Measurements from ENCODE around the gene ITGB8. TPM values are rescaled to one million over a fixed set of nuclear protein-coding genes. Genes with fewer than 3 reads are reported as not detected.

Gene ITGB8
- total RNA-seq, 1 experiment from 2014 or later: 183 TPM

DNA sequence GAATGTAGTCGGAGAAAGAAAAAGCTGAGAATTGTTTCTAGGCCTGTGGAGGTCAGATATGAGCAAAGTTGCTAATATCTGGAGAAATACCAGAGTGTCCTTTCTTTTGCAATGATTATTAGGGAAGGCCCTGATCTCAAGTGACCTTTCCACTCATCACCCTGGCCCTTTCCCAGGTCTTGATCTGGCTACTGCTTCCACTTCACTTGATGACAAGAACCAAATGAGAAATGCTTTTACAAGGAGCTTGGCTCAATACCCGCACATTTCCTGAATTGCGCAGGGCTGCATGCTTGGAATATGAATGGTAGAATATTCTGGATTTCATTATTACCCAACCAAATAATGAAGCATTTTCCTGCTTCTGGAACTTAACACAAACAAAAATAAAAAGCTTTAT is 104.6 kb downstream of the ITGB8 start:
- Mint-ChIP-seq H3K4me1 (ENCODE audit: low read depth, unreplicated experiment) (peaks cover 34% of the 10 kb centered on the region), H3K27me3 (ENCODE audit: unreplicated experiment) (no peaks in the 10 kb centered on the region), H3K36me3 (ENCODE audit: insufficient read depth, unreplicated experiment) (peaks cover 6% of the 10 kb centered on the region), H3K9me3 (ENCODE audit: low read depth, unreplicated experiment) (no peaks in the 10 kb centered on the region), H3K27ac (ENCODE audit: unreplicated experiment) (no peak overlapping the region), H3K4me3 (ENCODE audit: low read depth, unreplicated experiment) (no peak overlapping the region)
- CTCF ChIA-PET: interaction anchor here (0.7 kb wide), 1 partner anchor 1471 kb away, joined by 3 read pairs; no protein-coding TSS in a partner anchor
- BruUV-seq (replicated peaks): no TSS peak
- TF ChIP-seq, protein P1, sequence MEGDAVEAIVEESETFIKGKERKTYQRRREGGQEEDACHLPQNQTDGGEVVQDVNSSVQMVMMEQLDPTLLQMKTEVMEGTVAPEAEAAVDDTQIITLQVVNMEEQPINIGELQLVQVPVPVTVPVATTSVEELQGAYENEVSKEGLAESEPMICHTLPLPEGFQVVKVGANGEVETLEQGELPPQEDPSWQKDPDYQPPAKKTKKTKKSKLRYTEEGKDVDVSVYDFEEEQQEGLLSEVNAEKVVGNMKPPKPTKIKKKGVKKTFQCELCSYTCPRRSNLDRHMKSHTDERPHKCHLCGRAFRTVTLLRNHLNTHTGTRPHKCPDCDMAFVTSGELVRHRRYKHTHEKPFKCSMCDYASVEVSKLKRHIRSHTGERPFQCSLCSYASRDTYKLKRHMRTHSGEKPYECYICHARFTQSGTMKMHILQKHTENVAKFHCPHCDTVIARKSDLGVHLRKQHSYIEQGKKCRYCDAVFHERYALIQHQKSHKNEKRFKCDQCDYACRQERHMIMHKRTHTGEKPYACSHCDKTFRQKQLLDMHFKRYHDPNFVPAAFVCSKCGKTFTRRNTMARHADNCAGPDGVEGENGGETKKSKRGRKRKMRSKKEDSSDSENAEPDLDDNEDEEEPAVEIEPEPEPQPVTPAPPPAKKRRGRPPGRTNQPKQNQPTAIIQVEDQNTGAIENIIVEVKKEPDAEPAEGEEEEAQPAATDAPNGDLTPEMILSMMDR (IDR thresholded peaks at IDR 0.05; ENCODE audit: unreplicated experiment): no peak
- DNase-seq: no peak
- intact Hi-C loops (cut with micrococcal nuclease; ENCODE audit: unreplicated experiment): loop anchor here (10.0 kb wide), 1 partner anchor 129 kb away; no protein-coding TSS in a partner anchor

DNA sequence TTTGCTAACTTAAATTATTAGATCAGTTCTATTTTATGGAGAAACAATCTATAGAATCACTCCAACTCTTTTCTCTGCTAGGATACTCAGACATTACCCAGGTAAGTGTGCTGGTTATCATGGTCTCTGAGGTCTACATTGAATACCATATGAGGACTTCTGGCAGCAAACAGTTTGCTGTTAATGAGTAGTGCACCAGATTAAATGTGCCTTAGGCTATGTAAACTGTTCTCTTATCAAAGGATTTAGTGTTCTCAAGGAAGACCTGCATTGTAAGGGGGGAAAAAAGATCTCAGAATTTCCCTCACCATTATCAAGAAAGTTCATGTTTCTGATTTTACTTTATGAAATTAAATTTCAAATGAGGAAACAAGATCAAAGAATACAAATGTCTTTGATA is 107.5 kb downstream of the ITGB8 start:
- CTCF ChIA-PET: interaction anchor here (0.6 to 1.3 kb wide), 3 partner anchors 14 to 1658 kb away, joined by 3 to 8 read pairs (median 4); no protein-coding TSS in a partner anchor
- intact Hi-C loops (cut with micrococcal nuclease; ENCODE audit: unreplicated experiment): loop anchor here (10.0 kb wide), 1 partner anchor 127 kb away; no protein-coding TSS in a partner anchor
- no TSS peak for BruUV-seq (replicated peaks)
- DNase-seq: peak; percentile 35
- TF ChIP-seq, protein P1 (IDR thresholded peaks at IDR 0.05; ENCODE audit: unreplicated experiment): no peak
- no peaks in the 10 kb centered on the region for H3K27me3 Mint-ChIP-seq (ENCODE audit: unreplicated experiment)
- peaks cover 6% of the 10 kb centered on the region for H3K9me3 Mint-ChIP-seq (ENCODE audit: low read depth, unreplicated experiment)
- no peak overlapping the region for H3K4me3 Mint-ChIP-seq (ENCODE audit: low read depth, unreplicated experiment)
- peak overlapping the region; percentile 65 for H3K27ac Mint-ChIP-seq (ENCODE audit: unreplicated experiment)
- peaks cover 6% of the 10 kb centered on the region for H3K36me3 Mint-ChIP-seq (ENCODE audit: insufficient read depth, unreplicated experiment)
- peaks cover 54% of the 10 kb centered on the region for H3K4me1 Mint-ChIP-seq (ENCODE audit: low read depth, unreplicated experiment)

DNA sequence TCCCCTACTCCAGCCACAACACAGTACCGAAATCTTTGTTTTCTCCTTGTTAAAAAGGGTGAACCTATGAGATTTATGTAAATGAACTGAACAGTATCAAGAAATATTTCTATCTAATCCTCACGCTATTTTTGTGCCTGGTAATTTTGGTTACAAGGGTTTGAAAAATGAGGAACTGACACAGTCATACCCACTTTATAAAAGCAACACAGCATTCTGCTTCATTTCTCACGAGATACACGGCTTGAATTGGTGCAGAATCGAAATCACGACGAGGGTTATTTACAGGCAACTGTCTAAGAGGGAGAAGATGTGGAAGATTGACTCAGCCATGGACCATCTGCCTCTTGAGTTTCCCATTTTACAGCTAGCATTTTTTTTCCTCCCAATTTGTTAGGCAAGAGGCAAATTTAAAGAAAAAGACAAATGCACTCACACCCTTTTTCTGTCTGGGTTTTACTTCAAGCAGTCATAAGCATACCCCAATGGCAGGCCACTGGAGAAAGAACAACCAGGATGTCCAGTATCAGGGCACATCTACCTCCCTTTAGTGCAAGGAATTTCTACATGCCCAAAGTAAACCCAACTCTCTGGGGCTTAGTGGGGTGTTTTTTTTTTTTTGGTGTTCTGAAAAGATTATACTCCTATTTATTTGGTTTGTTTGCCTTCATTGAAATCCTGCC is 108.1 kb downstream of the ITGB8 start:
- peaks cover 6% of the 10 kb centered on the region for H3K36me3 Mint-ChIP-seq (ENCODE audit: insufficient read depth, unreplicated experiment)
- CTCF ChIA-PET: interaction anchor here (0.6 to 0.7 kb wide), 2 partner anchors 23 to 1657 kb away, joined by 3 to 8 read pairs; no protein-coding TSS in a partner anchor
- intact Hi-C loops (cut with micrococcal nuclease; ENCODE audit: unreplicated experiment): loop anchor here (10.0 kb wide), 1 partner anchor 126 kb away; no protein-coding TSS in a partner anchor
- no peaks in the 10 kb centered on the region for H3K27me3 Mint-ChIP-seq (ENCODE audit: unreplicated experiment)
- peaks cover 54% of the 10 kb centered on the region for H3K4me1 Mint-ChIP-seq (ENCODE audit: low read depth, unreplicated experiment)
- no TSS peak for BruUV-seq (replicated peaks)
- no peak overlapping the region for H3K4me3 Mint-ChIP-seq (ENCODE audit: low read depth, unreplicated experiment)
- no peak for DNase-seq
- peak overlapping the region; percentile 65 for H3K27ac Mint-ChIP-seq (ENCODE audit: unreplicated experiment)
- TF ChIP-seq, protein P1 (IDR thresholded peaks at IDR 0.05; ENCODE audit: unreplicated experiment): no peak
- H3K9me3 Mint-ChIP-seq (ENCODE audit: low read depth, unreplicated experiment): peaks cover 6% of the 10 kb centered on the region

DNA sequence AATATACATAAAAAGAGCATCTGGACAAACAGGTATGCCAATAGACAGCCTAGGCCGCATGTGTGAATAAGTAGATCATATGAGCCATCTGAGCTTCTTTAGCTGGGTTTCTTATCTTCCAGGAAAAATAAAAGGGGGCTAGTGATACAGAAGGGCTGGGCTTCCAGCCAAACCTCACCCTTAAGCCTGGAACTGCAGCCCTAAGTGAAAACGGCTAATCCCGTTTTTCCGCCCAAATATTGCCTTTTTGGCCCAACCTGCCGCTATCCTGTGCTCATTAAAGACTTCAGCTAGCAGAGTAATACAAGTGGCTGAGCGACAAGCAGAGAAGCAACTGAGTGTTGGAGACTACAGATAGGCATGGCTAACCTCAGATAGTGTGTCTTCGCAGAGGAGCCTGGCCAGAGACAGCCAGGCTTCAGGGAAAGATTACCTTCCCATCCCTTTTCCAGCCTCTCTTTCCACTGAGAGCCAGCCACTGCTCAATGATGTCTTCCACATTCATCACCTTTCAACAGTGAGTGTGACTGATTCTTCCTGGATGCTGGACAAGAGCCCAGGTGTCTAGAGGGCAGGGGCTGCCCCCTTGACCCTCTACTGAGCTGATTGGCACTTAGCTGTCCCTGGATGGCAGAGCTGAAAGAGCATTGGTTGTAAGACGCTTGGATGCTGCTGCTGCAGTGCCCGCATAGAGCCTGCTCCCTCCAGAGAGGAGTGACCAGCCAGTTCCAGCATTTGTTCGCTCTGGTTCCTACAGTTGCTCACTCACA is 108.9 kb downstream of the ITGB8 start:
- Mint-ChIP-seq H3K36me3 (ENCODE audit: insufficient read depth, unreplicated experiment) (peaks cover 6% of the 10 kb centered on the region), H3K4me1 (ENCODE audit: low read depth, unreplicated experiment) (peaks cover 54% of the 10 kb centered on the region), H3K9me3 (ENCODE audit: low read depth, unreplicated experiment) (peaks cover 6% of the 10 kb centered on the region), H3K27ac (ENCODE audit: unreplicated experiment) (no peak overlapping the region), H3K4me3 (ENCODE audit: low read depth, unreplicated experiment) (no peak overlapping the region), H3K27me3 (ENCODE audit: unreplicated experiment) (no peaks in the 10 kb centered on the region)
- TF ChIP-seq, protein P1 (IDR thresholded peaks at IDR 0.05; ENCODE audit: unreplicated experiment): no peak
- CTCF ChIA-PET: interaction anchor here (0.7 to 1.1 kb wide), 2 partner anchors 8 to 24 kb away, joined by 3 to 4 read pairs; no protein-coding TSS in a partner anchor
- BruUV-seq (replicated peaks): no TSS peak
- intact Hi-C loops (cut with micrococcal nuclease; ENCODE audit: unreplicated experiment): loop anchor here (10.0 kb wide), 1 partner anchor 125 kb away; no protein-coding TSS in a partner anchor
- DNase-seq: no peak
